GM12873 (cell line): ENCODE measurements around the gene PCLAF.

Experiments
- CTCF ChIP-seq: IDR thresholded peaks from 2 replicates; pipeline ENCODE4 v1.5.1; 2012; ENCODE audit warnings: low read depth, mild to moderate bottlenecking, moderate library complexity, low read length, control low read depth; ENCODE audit not compliant: insufficient read depth; ENCODE audit errors: missing control alignments

Gene PCLAF

GRCh38 chr15:64381000-64381751 is at the start of gene PCLAF:
PCLAF (minus strand) TSS chr15:64381441; CDS start chr15:64381371, 70 bp downstream.
- no peak for TF ChIP-seq CTCF

- TF ChIP-seq CTCF, result no peak
These were observed 48.9 kb upstream of the PCLAF start for GRCh38 chr15:64430000-64430735.

- TF ChIP-seq CTCF, result no peak
These were observed 48.2 kb upstream of the PCLAF start for GRCh38 chr15:64429448-64429847.

GRCh38 chr15:64426845-64427465 is 45.7 kb upstream of the PCLAF start:
- TF ChIP-seq CTCF, result no peak

- no peak for TF ChIP-seq CTCF
These were observed 44.0 kb upstream of the PCLAF start for GRCh38 chr15:64425221-64425620.

- TF ChIP-seq CTCF, result no peak
These were observed 42.7 kb upstream of the PCLAF start for GRCh38 chr15:64423970-64424369.

- TF ChIP-seq CTCF, result no peak
These were observed 41.5 kb upstream of the PCLAF start for GRCh38 chr15:64422697-64423096.
